ENCODE measurements around the gene ZNF488.

- TF ChIP-seq CTCF (IDR thresholded peaks at IDR 0.05), result no peak
- TF ChIP-seq POLR2A (IDR thresholded peaks at IDR 0.05), result no peak
Measured at GRCh38 chr10:47366181-47366631, 17.9 kb downstream of the ZNF488 start.

Data from ovary (tissue), 3 donors.